ENCODE results near the gene G6PC3. TPM values are rescaled to one million over a fixed set of nuclear protein-coding genes. Genes with fewer than 3 reads are reported as not detected.

G6PC3 gene
- total RNA-seq, 1 donor from 2014 or later, result 16.6 TPM

DNA sequence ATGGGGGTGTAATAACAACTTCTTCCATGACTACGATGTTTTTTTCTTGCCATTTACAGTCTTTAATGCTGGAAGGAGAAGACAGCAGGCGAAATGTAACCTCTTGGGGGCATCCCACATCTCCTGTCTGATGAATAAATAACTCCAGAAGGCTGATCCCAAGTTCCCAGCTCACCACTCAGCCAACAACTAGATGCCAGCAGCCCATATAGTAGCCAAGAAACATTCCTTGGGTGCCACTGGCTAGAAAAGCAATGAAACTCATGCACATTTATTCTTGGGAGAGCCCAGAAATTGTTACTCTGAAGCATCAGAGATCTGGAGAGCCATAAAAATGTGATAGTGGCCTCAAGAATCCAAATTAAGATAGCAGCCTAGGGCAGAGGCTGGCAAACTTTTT is 33.1 kb upstream of the G6PC3 start:
- H3K36me3 Mint-ChIP-seq, result peaks cover 31% of the 10 kb centered on the region
- Histone ChIP-seq H3F3A (ENCODE audit: low read depth) (peaks cover 3% of the 10 kb centered on the region), H3K27me3 (no peaks in the 10 kb centered on the region), H4K20me1 (ENCODE audit: low read depth) (peaks cover 35% of the 10 kb centered on the region), H3K9me3 (ENCODE audit: low read depth) (no peaks in the 10 kb centered on the region), H2AFZ (replicated peaks) (no peak overlapping the region), H3K9ac (no peak overlapping the region), H3K4me3 (no peak overlapping the region), H3K36me3 (peaks cover 4% of the 10 kb centered on the region), H3K4me1 (no peaks in the 10 kb centered on the region), H3K27ac (no peak overlapping the region), H3K4me2 (no peak overlapping the region), H3K79me2 (ENCODE audit: low read depth) (peaks cover 37% of the 10 kb centered on the region)
- H3K27ac Mint-ChIP-seq, result no peak overlapping the region
- H3K27me3 Mint-ChIP-seq (ENCODE audit: insufficient read depth, low read depth), result no peaks in the 10 kb centered on the region
- H3K4me1 Mint-ChIP-seq, result peaks cover 6% of the 10 kb centered on the region
- no peak overlapping the region for H3K4me3 Mint-ChIP-seq
- no peak for TF ChIP-seq EZH2phosphoT487 (IDR thresholded peaks at IDR 0.05)
- TF ChIP-seq, protein P1, sequence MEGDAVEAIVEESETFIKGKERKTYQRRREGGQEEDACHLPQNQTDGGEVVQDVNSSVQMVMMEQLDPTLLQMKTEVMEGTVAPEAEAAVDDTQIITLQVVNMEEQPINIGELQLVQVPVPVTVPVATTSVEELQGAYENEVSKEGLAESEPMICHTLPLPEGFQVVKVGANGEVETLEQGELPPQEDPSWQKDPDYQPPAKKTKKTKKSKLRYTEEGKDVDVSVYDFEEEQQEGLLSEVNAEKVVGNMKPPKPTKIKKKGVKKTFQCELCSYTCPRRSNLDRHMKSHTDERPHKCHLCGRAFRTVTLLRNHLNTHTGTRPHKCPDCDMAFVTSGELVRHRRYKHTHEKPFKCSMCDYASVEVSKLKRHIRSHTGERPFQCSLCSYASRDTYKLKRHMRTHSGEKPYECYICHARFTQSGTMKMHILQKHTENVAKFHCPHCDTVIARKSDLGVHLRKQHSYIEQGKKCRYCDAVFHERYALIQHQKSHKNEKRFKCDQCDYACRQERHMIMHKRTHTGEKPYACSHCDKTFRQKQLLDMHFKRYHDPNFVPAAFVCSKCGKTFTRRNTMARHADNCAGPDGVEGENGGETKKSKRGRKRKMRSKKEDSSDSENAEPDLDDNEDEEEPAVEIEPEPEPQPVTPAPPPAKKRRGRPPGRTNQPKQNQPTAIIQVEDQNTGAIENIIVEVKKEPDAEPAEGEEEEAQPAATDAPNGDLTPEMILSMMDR (IDR thresholded peaks at IDR 0.05), result no peak
- no peak for TF ChIP-seq EZH2 (IDR thresholded peaks at IDR 0.05)
- DNase-seq (ENCODE audit: low spot score), result no peak
- no peaks in the 10 kb centered on the region for H3K9me3 Mint-ChIP-seq

DNA sequence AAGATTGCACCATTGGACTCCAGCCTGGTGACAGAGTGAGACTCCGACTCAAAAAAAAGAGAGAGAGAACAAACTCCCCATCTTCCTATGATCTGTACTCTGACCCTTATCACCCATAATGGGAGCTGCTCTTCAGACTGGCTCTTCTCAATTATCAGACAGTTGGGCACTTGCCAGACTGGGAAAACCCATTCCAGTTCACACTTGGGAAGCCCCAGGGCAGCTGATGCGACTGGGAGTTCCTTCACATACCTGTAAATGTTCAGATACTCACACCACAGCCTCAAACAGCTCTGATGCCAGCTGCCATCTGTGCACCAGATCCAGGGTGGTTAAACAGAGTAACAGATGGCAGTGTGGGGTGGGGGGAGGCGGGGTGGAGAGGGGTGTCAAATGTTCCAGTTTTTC is 31.9 kb upstream of the G6PC3 start:
- H3K36me3 Mint-ChIP-seq, result peaks cover 26% of the 10 kb centered on the region
- Histone ChIP-seq H3K4me2 (no peak overlapping the region), H3K9ac (no peak overlapping the region), H3K9me3 (ENCODE audit: low read depth) (no peaks in the 10 kb centered on the region), H3F3A (ENCODE audit: low read depth) (peaks cover 12% of the 10 kb centered on the region), H3K4me3 (no peak overlapping the region), H3K4me1 (no peaks in the 10 kb centered on the region), H3K27me3 (no peaks in the 10 kb centered on the region), H4K20me1 (ENCODE audit: low read depth) (peaks cover 44% of the 10 kb centered on the region), H3K79me2 (ENCODE audit: low read depth) (peaks cover 48% of the 10 kb centered on the region), H3K36me3 (peaks cover 4% of the 10 kb centered on the region), H3K27ac (no peak overlapping the region), H2AFZ (replicated peaks) (no peak overlapping the region)
- no peaks in the 10 kb centered on the region for H3K27me3 Mint-ChIP-seq (ENCODE audit: insufficient read depth, low read depth)
- H3K9me3 Mint-ChIP-seq, result no peaks in the 10 kb centered on the region
- H3K4me1 Mint-ChIP-seq, result peaks cover 6% of the 10 kb centered on the region
- H3K27ac Mint-ChIP-seq, result no peak overlapping the region
- no peak for DNase-seq (ENCODE audit: low spot score)
- no peak overlapping the region for H3K4me3 Mint-ChIP-seq
- TF ChIP-seq, protein P1 (IDR thresholded peaks at IDR 0.05), result no peak
- TF ChIP-seq EZH2 (IDR thresholded peaks at IDR 0.05) (no peak), EZH2phosphoT487 (IDR thresholded peaks at IDR 0.05) (no peak)

DNA sequence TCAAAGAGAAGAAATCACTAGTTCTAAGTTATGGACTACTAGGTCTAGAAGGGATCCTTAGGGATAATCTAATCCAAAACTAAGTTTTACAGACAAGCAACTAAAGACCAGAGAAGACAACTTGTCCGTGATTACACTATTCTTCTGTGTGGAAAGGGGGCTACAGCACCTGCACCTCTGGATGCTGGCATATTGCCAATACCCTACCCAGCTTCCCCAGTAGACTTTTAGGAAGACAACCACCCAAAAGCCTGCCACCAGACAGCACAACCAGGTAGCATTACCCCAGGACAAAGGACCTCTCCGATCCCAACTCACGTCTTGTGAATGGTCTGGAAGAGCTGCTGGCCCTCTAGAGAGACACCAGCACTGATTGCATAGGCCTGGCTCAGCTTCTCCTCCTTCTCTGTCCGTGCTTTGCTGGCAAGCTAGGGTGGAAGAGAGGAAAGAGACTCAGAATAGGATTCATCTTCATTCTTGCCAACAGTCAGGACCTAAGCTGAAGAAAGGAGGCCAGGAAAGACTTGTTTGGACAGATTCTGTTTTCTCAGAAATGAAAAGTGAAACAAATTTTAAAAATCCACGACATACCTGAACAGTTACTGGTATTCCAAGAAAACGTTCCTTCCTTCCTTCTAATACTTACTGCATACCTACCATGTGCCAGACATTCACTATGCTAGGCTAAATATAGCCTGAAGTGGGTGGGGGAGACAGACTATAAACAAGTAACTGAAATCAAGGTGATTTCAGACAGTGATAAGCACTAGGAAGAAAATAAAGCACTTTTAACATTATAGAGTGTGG is 30.5 kb upstream of the G6PC3 start:
- Mint-ChIP-seq H3K27me3 (ENCODE audit: insufficient read depth, low read depth) (no peaks in the 10 kb centered on the region), H3K4me1 (peaks cover 6% of the 10 kb centered on the region), H3K27ac (no peak overlapping the region), H3K9me3 (no peaks in the 10 kb centered on the region), H3K36me3 (peaks cover 19% of the 10 kb centered on the region), H3K4me3 (no peak overlapping the region)
- TF ChIP-seq, protein P1 (IDR thresholded peaks at IDR 0.05), result no peak
- TF ChIP-seq EZH2 (IDR thresholded peaks at IDR 0.05) (no peak), EZH2phosphoT487 (IDR thresholded peaks at IDR 0.05) (no peak)
- H3K79me2 ChIP-seq (ENCODE audit: low read depth), result peaks cover 62% of the 10 kb centered on the region
- no peaks in the 10 kb centered on the region for H3K27me3 ChIP-seq
- no peak overlapping the region for H2AFZ ChIP-seq (replicated peaks)
- no peaks in the 10 kb centered on the region for H3K9me3 ChIP-seq (ENCODE audit: low read depth)
- no peaks in the 10 kb centered on the region for H3K36me3 ChIP-seq
- H3K4me3 ChIP-seq, result no peak overlapping the region
- no peak overlapping the region for H3K9ac ChIP-seq
- H3K4me2 ChIP-seq, result no peak overlapping the region
- DNase-seq (ENCODE audit: low spot score), result no peak
- no peak overlapping the region for H3K27ac ChIP-seq
- H3K4me1 ChIP-seq, result no peaks in the 10 kb centered on the region
- H4K20me1 ChIP-seq (ENCODE audit: low read depth), result peaks cover 57% of the 10 kb centered on the region
- H3F3A ChIP-seq (ENCODE audit: low read depth), result peaks cover 21% of the 10 kb centered on the region

Measured in neural progenitor cell (in vitro differentiated cells).